GM12892 (cell line): ENCODE results near the gene CCR1.

Experiments used
- POLR2A ChIP-seq: IDR thresholded peaks from 2 replicates; pipeline ENCODE4 v1.6.1; 2011; ENCODE audit warnings: low read depth, low read length, control low read depth
- POLR2AphosphoS5 ChIP-seq: IDR thresholded peaks from 2 replicates; pipeline ENCODE4 v1.6.1; 2011; ENCODE audit warnings: low read depth, low read length, control low read depth

DNA sequence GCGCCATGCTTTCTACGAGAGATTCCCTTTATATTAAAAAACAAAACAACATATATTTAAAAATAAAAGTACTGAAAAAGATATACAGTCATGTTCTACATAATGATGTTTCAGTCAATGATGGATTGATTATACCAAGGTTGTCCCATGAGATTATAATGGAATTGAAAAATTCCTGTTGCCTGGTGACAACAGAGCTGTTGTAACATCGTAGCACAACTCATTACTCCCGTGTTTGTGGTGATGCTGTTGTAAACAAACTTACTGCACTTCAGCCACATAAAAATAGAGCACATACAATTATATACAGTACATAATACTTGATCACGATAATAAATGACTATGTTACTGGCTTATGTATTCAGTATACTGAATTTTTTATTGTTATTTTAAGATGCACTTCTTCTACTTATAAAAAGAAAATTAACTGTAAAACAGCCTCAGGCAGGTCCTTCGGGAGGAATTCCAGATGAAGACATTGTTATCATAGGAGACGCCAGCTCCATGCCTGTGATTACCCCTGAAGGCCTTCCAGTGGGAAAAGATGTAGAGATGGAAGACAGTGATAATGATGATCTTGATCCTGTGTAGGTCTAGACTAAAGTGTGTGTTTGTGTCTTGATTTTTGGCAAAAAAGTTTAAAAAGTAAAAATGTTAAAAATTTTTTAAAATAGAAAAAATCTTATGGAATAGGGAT, 11.7 kb downstream of the CCR1 start:
- TF ChIP-seq POLR2AphosphoS5 (no peak), POLR2A (no peak)
